Glutamatergic neuron (in vitro differentiated cells): ENCODE results near the gene PRXL2B. TPM values are rescaled to one million over a fixed set of nuclear protein-coding genes. Genes with fewer than 3 reads are reported as not detected.

Experiments
- DNase-seq: peaks from one replicate; pipeline ENCODE4 v3.0.0; 2022
- H3K27ac Mint-ChIP-seq: one replicate; pipeline ENCODE4 v1.8.0; 2020; ENCODE audit warnings: mild to moderate bottlenecking, mixed read lengths, inconsistent platforms; ENCODE audit not compliant: unreplicated experiment
- H3K27me3 Mint-ChIP-seq: one replicate; pipeline ENCODE4 v1.8.0; 2020; ENCODE audit warnings: mild to moderate bottlenecking, moderate library complexity, mixed read lengths, inconsistent platforms; ENCODE audit not compliant: unreplicated experiment
- H3K36me3 Mint-ChIP-seq: one replicate; pipeline ENCODE4 v1.8.0; 2020; ENCODE audit warnings: mild to moderate bottlenecking, mixed read lengths, inconsistent platforms; ENCODE audit not compliant: unreplicated experiment
- H3K4me1 Mint-ChIP-seq: one replicate; pipeline ENCODE4 v1.8.0; 2020; ENCODE audit warnings: mild to moderate bottlenecking, low read depth, mixed read lengths, inconsistent platforms; ENCODE audit not compliant: unreplicated experiment
- H3K4me3 Mint-ChIP-seq: one replicate; pipeline ENCODE4 v1.8.0; 2020; ENCODE audit warnings: mild to moderate bottlenecking, mixed read lengths, inconsistent platforms; ENCODE audit not compliant: unreplicated experiment
- H3K9me3 Mint-ChIP-seq: one replicate; pipeline ENCODE4 v1.8.0; 2020; ENCODE audit warnings: mild to moderate bottlenecking, moderate library complexity, mixed read lengths, inconsistent platforms; ENCODE audit not compliant: unreplicated experiment
- long read RNA-seq: library from polyadenylated mRNA; unstranded; transcript quantifications from one replicate; pipeline ENCODE4 v2.0.0, GENCODE V29; 2020; ENCODE audit not compliant: unreplicated experiment
- total RNA-seq: library from RNA; stranded (reverse); fragmentation: NEBNext Ultra II Directional; extraction: Animal tissue kit (Norgen Biotek cat#: 25700); gene quantifications from one replicate; pipeline ENCODE4 v1.2.1, GENCODE V29; 2021; ENCODE audit not compliant: unreplicated experiment
- TF ChIP-seq, protein P1 (sequence below): fragments of 200-600 bp; sonication (generic); IDR thresholded peaks from one replicate; pipeline ENCODE4 v1.5.0; 2021; ENCODE audit not compliant: partially characterized antibody, unreplicated experiment

The PRXL2B gene, protein sequence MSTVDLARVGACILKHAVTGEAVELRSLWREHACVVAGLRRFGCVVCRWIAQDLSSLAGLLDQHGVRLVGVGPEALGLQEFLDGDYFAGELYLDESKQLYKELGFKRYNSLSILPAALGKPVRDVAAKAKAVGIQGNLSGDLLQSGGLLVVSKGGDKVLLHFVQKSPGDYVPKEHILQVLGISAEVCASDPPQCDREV
- total RNA-seq, result 46.1 TPM
- long read RNA-seq, transcript PRXL2B-203 (7 exons, 2,689 nt), result major isoform, 5 of 18 reads
- long read RNA-seq, partial matches to known transcripts, result 0 of 18 reads
- long read RNA-seq, other reads (novel, unspliced or antisense), result 6 of 18 reads

DNA sequence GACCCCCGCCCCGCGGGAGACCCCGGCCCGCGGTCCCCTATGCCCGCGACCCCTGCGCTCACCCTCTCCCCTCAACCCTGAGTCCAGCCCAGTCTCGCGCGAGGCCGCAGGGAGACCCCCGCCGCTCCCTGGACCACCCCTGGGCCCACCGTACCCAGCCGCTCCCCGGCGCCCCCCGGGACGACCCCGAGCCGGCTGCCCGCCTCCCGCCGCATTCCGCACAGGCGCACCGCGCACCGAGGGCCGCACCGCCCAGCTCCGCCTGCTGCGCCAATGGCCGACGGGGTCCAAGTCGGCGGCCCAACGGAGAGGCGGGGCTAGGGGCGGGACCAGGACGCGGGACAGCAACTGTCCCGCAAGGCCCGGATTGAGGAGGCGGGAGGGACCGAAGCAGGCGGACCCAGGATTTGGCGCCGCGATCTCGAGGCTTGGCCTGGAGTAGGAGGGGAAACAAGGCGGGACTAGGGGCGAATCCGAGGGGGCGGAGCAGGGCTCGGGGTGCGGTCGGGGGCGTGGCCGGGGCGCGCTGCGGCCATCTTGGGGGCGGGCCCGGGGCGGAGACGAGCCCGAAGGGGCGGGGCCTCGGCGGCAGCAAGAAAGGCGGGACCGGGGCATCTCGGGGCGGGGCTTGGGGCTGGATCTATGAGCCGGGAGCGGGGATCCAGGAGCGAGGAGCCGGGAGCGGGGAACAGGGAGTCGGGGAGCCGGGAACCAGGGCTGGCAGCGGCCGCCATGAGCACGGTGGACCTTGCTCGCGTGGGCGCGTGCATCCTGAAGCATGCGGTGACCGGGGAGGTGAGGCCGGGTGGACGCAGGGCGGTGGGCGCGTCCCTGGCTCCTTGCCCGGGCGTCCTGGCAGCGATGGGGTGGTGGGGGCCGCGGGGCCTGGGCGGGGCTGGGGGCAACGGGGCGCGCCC, at the start of gene PRXL2B:
Gene PRXL2B (plus strand): TSS at position 624 of the 917 bp plus-strand sequence. CDS start 109 bp downstream, at position 733.
- TF ChIP-seq, protein P1, sequence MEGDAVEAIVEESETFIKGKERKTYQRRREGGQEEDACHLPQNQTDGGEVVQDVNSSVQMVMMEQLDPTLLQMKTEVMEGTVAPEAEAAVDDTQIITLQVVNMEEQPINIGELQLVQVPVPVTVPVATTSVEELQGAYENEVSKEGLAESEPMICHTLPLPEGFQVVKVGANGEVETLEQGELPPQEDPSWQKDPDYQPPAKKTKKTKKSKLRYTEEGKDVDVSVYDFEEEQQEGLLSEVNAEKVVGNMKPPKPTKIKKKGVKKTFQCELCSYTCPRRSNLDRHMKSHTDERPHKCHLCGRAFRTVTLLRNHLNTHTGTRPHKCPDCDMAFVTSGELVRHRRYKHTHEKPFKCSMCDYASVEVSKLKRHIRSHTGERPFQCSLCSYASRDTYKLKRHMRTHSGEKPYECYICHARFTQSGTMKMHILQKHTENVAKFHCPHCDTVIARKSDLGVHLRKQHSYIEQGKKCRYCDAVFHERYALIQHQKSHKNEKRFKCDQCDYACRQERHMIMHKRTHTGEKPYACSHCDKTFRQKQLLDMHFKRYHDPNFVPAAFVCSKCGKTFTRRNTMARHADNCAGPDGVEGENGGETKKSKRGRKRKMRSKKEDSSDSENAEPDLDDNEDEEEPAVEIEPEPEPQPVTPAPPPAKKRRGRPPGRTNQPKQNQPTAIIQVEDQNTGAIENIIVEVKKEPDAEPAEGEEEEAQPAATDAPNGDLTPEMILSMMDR, result no peak
- H3K27me3 Mint-ChIP-seq, result peaks cover 2% of the 10 kb centered on the region
- H3K4me1 Mint-ChIP-seq, result peaks cover 18% of the 10 kb centered on the region
- no peaks in the 10 kb centered on the region for H3K36me3 Mint-ChIP-seq
- peaks cover 1% of the 10 kb centered on the region for H3K9me3 Mint-ChIP-seq
- H3K27ac Mint-ChIP-seq, result peak within 1 kb of the TSS; percentile 88
- DNase-seq, result peak; percentile 99
- H3K4me3 Mint-ChIP-seq, result peak within 1 kb of the TSS; percentile 85

DNA sequence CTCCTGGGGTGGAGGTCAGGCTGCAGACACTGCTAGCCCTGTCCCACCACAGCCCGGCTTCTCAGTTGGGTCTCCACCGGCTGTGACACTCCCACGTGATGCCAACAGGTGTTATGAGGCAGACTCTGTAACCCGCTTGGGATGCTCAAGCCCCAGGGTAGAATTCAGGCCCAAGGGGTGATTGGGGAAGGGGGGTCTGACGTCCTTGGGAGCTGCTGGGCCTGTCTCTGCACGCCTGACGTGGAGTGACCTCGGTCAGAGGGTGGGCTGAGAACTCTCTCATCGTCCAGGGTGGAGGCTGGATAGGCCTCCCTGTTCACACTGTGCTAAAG, 48.8 kb upstream of the PRXL2B start:
- no peaks in the 10 kb centered on the region for H3K36me3 Mint-ChIP-seq
- peaks cover 17% of the 10 kb centered on the region for H3K27me3 Mint-ChIP-seq

DNA sequence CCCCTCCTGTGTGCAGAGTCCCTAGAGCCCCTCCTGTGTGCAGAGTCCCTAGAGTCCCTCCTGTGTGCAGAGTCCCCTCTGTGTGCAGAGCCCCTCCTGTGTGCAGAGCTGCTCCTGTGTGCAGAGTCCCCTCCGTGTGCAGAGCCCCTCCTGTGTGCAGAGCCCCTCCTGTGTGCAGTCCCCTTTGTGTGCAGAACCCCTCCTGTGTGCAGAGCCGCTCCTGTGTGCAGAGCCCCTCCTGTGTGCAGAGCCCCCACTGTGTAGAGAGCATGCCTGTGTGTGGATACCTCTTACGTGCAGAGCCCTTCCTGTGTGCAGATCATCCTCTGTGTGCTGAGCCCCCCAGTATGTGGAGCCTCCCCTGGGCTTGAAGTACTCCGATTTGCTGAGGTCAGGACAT, 48.2 kb upstream of the PRXL2B start:
- Mint-ChIP-seq H3K27ac (no peak overlapping the region), H3K4me3 (no peak overlapping the region), H3K36me3 (no peaks in the 10 kb centered on the region), H3K27me3 (peaks cover 16% of the 10 kb centered on the region), H3K9me3 (peaks cover 2% of the 10 kb centered on the region), H3K4me1 (peaks cover 13% of the 10 kb centered on the region)
- TF ChIP-seq, protein P1, result no peak
- DNase-seq, result no peak

More for the DNA sequence above, 48.8 kb upstream of the PRXL2B start:
- Mint-ChIP-seq H3K4me1 (peaks cover 16% of the 10 kb centered on the region), H3K9me3 (peaks cover 2% of the 10 kb centered on the region), H3K27ac (no peak overlapping the region), H3K4me3 (no peak overlapping the region)
- no peak for DNase-seq
- TF ChIP-seq, protein P1, result no peak

DNA sequence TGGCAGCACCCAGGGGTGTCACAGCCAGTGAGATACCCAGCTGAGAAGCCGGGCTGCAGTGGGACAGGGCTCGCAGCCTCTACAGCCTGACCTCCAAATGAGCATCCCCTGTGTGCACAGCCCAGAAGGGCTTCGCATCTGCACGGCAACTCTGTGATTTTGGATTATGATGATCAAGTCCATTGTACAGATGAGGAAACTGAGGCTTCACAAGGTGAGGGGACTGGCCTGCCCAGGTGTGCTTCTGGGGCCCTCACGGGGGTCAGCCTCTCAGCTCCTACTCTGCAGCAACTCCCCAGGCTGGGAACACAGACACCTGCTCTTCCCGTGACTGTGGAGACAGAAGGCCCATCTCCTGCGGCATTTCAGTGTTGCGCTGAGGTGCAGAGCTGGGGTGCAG, 47.7 kb upstream of the PRXL2B start:
- peaks cover 16% of the 10 kb centered on the region for H3K27me3 Mint-ChIP-seq
- peaks cover 12% of the 10 kb centered on the region for H3K4me1 Mint-ChIP-seq
- peaks cover 2% of the 10 kb centered on the region for H3K9me3 Mint-ChIP-seq
- DNase-seq, result no peak
- no peak overlapping the region for H3K27ac Mint-ChIP-seq
- TF ChIP-seq, protein P1, result no peak
- H3K36me3 Mint-ChIP-seq, result no peaks in the 10 kb centered on the region
- H3K4me3 Mint-ChIP-seq, result no peak overlapping the region
